GM12873 (cell line): ENCODE measurements around the gene P3H4.

Source experiments
- TF ChIP-seq, protein P1 (sequence below): IDR thresholded peaks from 2 replicates; pipeline ENCODE4 v1.5.1; 2012; ENCODE audit warnings: low read depth, mild to moderate bottlenecking, moderate library complexity, low read length, control low read depth; ENCODE audit not compliant: insufficient read depth; ENCODE audit errors: missing control alignments

The P3H4 gene

DNA sequence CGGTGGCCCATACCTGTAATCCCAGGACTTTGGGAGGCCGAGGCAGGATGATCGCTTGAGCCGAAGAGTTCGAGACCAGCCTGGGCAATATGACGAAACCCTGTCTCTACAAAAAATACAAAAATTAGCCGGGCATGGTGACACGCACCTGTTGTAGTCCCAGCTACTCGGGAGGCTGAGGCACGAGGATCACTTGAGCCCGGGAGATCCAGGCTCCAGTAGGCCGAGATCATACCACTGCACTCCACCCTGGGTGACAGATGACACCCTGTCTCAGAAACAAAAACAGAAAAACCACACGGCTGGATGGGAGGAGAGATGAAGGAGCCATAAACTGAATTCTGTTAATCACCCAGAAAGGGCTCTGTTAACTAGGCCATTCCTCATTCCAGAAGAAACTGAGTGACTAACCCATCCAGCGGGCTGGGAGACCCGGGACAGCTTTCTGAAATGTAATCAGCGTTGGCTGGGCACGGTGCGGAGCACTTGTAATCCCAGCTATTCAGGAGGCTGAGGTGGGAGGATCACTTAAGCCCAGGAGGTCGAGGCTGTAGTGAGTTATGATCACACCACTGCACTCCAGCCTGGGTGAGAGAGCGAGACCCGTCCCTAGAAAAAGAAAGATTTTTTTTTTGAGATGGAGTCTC, 24.9 kb upstream of the P3H4 start:
- TF ChIP-seq, protein P1, sequence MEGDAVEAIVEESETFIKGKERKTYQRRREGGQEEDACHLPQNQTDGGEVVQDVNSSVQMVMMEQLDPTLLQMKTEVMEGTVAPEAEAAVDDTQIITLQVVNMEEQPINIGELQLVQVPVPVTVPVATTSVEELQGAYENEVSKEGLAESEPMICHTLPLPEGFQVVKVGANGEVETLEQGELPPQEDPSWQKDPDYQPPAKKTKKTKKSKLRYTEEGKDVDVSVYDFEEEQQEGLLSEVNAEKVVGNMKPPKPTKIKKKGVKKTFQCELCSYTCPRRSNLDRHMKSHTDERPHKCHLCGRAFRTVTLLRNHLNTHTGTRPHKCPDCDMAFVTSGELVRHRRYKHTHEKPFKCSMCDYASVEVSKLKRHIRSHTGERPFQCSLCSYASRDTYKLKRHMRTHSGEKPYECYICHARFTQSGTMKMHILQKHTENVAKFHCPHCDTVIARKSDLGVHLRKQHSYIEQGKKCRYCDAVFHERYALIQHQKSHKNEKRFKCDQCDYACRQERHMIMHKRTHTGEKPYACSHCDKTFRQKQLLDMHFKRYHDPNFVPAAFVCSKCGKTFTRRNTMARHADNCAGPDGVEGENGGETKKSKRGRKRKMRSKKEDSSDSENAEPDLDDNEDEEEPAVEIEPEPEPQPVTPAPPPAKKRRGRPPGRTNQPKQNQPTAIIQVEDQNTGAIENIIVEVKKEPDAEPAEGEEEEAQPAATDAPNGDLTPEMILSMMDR = no peak

DNA sequence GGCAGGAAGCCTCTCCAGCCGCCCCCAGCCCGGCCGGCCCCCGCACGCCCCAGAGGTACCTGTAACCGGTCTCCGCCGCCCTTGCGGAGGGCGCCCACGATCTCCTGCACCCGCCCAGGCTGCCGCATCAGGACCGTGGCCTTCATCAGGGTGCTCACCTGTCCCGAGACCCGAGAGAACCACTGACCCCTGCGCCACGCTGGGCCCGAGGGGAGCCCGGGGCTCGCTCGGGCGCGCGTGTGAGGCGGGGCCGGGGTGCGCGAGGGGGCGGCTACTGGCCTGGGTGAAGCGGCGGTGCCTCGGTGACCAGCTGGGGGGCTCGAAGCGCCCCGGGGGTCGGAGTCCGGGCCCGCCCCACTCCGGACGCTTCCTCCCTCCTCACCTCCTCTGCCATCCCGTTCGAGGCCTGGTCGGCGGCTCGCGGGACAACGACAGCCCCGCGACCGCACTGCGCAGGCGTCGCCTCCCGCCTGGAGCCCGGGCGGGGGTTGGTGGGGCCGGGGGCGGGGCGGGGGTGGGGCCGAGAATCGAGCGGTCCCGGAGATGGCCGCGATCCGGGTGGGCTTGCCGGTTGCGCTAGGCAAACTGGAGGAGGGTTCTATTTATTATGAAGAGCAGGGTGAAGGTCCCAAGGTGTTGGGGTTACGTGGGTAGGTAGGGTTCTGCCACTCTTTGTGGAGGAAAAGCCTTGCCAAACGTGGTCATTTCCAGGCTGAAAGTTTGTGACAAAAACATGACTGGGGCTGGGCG, 24.2 kb upstream of the P3H4 start, which contains the start of gene NT5C3B:
Gene NT5C3B, minus strand, starts transcription at position 433 of the 750 bp plus-strand sequence. Its CDS starts 39 bp downstream, at position 394.
- TF ChIP-seq, protein P1 = no peak

GRCh38 chr17:41835214-41835799, 23.6 kb upstream of the P3H4 start:
- TF ChIP-seq, protein P1 = no peak

DNA sequence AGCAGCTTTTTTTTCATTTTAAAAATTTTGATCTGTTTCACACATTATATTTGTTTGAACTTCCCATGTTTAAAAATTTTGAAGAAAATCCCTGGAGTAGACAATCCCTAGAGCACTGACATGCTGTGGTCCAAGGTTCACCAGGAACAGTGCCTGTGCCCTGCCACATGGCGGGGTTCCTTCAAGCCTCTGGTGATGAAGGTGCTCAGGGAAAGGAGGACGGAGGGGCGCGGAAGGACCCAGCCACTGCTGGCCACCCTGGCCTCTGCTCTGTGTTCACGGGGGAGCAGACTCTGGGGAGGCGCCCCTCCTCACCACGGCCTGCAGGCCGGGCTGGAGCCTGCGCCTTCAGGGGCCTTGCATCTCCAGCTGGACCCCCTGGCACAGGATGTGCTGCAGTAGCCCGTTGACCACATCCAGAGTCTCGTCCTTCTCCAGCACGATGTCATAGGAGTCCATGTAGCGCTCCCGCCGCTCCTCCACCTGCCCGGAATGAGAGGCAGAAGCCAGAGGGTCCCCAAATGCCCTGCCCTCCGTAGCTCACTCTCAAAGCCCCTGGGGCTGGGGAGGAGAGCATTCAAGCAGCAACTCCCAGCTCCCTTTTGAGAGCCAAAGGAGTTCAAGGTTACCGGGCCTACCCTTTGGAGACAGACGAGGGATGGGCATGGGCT, 13.6 kb upstream of the P3H4 start:
- TF ChIP-seq, protein P1 = no peak

- TF ChIP-seq, protein P1 = no peak
These were observed 12.3 kb upstream of the P3H4 start for GRCh38 chr17:41824086-41824485.

DNA sequence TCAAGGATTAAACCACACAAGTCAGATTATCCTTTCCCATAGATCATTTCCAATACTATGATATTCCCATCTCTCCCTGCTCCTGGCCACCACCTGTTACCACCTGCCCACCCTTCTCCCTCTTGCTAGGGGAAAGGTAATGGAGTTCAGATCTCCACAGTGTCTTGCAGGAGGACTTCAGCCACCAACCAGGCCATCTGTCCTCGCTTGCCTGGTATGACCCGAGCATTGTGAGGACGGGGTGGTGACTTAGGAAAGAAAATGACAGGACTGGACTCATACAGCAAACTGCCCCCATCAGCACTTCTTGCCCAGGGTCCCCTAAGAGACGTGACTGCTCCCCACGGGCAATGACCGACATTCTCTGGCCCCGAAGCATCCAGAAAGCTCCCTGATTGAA, 11.8 kb upstream of the P3H4 start:
- TF ChIP-seq, protein P1 = no peak

GRCh38 chr17:41823141-41823524, 11.4 kb upstream of the P3H4 start:
- TF ChIP-seq, protein P1 = no peak
